ENCODE results near the gene LRMDA.

The LRMDA gene

DNA sequence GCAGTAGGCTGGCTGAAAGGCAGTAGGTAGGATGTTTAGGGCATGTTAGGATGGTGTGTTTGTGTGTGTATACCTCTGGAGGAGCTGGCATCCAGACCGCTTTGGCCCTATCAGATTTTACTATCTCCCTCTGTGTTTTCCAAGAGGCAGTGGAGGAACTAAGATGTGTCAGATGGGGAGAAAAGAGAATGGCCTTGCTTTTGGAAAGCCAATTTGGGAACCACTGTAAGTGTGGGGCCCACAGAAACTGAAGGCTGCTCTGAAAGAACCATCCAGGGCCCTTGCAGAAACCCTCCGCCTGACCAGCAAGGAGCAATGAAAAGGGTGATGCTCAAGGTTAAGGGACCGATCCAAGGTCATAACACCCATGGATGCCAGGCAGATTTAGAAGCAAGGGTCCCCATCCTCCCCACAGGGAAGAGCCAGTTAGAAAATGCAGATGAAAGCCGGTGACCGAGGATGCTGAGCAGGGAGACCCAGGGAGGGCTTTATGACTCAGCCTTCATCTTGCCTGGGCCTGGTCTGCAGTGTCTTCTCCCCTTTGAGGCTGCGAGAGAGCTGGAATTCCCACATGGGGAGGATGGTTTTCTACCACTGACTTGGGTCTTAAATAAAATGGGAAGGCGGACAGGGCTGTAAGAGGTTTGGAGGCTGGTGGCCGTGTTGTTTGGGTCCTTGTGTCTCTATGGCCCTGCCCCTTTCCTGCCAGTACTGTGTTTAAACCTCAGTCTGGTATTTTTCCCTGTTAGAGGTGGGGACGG is 275.8 kb downstream of the LRMDA start:
- no peak overlapping the region for H2AFZ ChIP-seq (ENCODE audit: low read depth)

DNA sequence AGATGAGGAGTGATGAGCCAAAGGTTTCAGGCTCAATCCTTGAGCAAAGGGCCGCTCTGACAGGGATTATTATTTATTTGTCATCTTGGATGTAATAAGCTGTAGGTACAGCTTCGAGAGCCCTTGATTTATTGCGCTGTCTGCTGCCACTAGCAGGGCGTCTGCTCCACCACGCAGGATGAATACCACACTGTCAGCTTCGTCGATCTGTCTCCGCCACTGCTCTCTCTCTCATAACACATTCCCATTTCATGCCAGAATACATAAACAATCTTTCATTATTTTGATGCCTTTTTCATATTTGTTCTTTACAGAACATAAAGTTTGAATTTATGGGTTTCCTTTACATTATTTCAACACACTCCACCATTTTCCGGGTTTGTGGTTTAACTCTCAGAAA is 276.6 kb downstream of the LRMDA start:
- Histone ChIP-seq H2AFZ (ENCODE audit: low read depth) (no peak overlapping the region), H3K36me3 (ENCODE audit: insufficient read depth) (no peaks in the 10 kb centered on the region), H3K27me3 (ENCODE audit: insufficient read depth, low read depth) (no peaks in the 10 kb centered on the region), H3K4me2 (no peak overlapping the region), H3K4me1 (ENCODE audit: low read depth, poor library complexity, severe bottlenecking) (no peaks in the 10 kb centered on the region), H3K4me3 (IDR thresholded peaks at IDR 0.05; ENCODE audit: insufficient read depth, low read depth, low read length) (no peak overlapping the region), H3K27ac (no peak overlapping the region), H4K20me1 (ENCODE audit: insufficient read depth) (no peaks in the 10 kb centered on the region), H3K9ac (no peak overlapping the region), H3K79me2 (ENCODE audit: insufficient read depth, low read depth) (no peaks in the 10 kb centered on the region)
- TF ChIP-seq, protein P1, sequence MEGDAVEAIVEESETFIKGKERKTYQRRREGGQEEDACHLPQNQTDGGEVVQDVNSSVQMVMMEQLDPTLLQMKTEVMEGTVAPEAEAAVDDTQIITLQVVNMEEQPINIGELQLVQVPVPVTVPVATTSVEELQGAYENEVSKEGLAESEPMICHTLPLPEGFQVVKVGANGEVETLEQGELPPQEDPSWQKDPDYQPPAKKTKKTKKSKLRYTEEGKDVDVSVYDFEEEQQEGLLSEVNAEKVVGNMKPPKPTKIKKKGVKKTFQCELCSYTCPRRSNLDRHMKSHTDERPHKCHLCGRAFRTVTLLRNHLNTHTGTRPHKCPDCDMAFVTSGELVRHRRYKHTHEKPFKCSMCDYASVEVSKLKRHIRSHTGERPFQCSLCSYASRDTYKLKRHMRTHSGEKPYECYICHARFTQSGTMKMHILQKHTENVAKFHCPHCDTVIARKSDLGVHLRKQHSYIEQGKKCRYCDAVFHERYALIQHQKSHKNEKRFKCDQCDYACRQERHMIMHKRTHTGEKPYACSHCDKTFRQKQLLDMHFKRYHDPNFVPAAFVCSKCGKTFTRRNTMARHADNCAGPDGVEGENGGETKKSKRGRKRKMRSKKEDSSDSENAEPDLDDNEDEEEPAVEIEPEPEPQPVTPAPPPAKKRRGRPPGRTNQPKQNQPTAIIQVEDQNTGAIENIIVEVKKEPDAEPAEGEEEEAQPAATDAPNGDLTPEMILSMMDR (conservative IDR thresholded peaks at IDR 0.05; ENCODE audit: low read depth, low read length): no peak

More for the DNA sequence above, 275.8 kb downstream of the LRMDA start:
- no peaks in the 10 kb centered on the region for H3K36me3 ChIP-seq (ENCODE audit: insufficient read depth)
- H3K79me2 ChIP-seq (ENCODE audit: insufficient read depth, low read depth): no peaks in the 10 kb centered on the region
- no peaks in the 10 kb centered on the region for H3K4me1 ChIP-seq (ENCODE audit: low read depth, poor library complexity, severe bottlenecking)
- TF ChIP-seq, protein P1 (conservative IDR thresholded peaks at IDR 0.05; ENCODE audit: low read depth, low read length): no peak
- no peak overlapping the region for H3K27ac ChIP-seq
- H3K27me3 ChIP-seq (ENCODE audit: insufficient read depth, low read depth): no peaks in the 10 kb centered on the region
- no peak overlapping the region for H3K9ac ChIP-seq
- H3K4me3 ChIP-seq (IDR thresholded peaks at IDR 0.05; ENCODE audit: insufficient read depth, low read depth, low read length): no peak overlapping the region
- no peak overlapping the region for H3K4me2 ChIP-seq
- no peaks in the 10 kb centered on the region for H4K20me1 ChIP-seq (ENCODE audit: insufficient read depth)

DNA sequence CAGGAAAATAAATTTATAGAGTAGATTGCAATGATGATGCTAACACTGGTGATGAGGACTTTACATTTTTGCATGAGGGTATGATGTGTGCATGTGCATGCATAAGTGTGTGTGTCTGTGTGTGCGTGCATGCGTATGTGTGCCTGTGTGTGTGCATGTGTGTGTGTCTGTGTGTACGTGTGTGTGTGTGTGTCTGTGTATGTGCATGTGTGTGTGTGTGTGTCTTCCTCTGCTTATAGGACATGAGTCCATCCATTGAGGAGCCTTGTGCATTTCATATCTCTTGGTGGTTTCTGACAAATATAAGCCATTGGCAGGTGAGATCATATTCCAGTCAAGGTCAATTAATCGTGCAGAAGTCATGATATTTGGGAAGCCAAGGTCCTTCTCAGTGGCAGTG is 277.8 kb downstream of the LRMDA start:
- no peaks in the 10 kb centered on the region for H3K27me3 ChIP-seq (ENCODE audit: insufficient read depth, low read depth)
- no peak overlapping the region for H3K4me3 ChIP-seq (IDR thresholded peaks at IDR 0.05; ENCODE audit: insufficient read depth, low read depth, low read length)
- H3K36me3 ChIP-seq (ENCODE audit: insufficient read depth): no peaks in the 10 kb centered on the region
- no peaks in the 10 kb centered on the region for H3K4me1 ChIP-seq (ENCODE audit: low read depth, poor library complexity, severe bottlenecking)
- no peak overlapping the region for H3K9ac ChIP-seq
- no peak overlapping the region for H2AFZ ChIP-seq (ENCODE audit: low read depth)
- H3K27ac ChIP-seq: no peak overlapping the region
- H4K20me1 ChIP-seq (ENCODE audit: insufficient read depth): no peaks in the 10 kb centered on the region
- no peak overlapping the region for H3K4me2 ChIP-seq
- no peaks in the 10 kb centered on the region for H3K79me2 ChIP-seq (ENCODE audit: insufficient read depth, low read depth)
- TF ChIP-seq, protein P1 (conservative IDR thresholded peaks at IDR 0.05; ENCODE audit: low read depth, low read length): no peak

DNA sequence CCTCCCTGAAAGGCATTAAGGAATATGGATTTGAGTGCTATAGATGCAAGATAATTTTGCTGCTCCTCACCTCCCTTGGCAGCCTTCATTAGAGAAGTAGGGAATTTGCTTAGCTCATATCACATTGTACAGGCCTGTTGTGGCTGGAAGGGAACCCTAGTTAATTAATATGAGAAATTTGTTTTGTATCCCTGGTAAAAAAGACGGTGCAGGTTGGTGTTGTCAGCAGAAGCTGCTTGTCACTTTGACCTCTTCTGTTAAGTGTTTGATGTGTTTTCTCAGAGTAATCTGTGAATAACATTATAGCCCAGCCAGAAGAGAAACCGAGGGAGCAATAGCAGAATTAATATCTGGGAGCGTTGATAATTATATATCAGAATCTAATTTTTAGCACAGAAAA is 278.4 kb downstream of the LRMDA start:
- H3K79me2 ChIP-seq (ENCODE audit: insufficient read depth, low read depth): no peaks in the 10 kb centered on the region

More for the DNA sequence above, 278.4 kb downstream of the LRMDA start:
- no peaks in the 10 kb centered on the region for H3K36me3 ChIP-seq (ENCODE audit: insufficient read depth)
- no peaks in the 10 kb centered on the region for H3K27me3 ChIP-seq (ENCODE audit: insufficient read depth, low read depth)
- H3K4me1 ChIP-seq (ENCODE audit: low read depth, poor library complexity, severe bottlenecking): no peaks in the 10 kb centered on the region
- H3K9ac ChIP-seq: no peak overlapping the region
- H3K4me2 ChIP-seq: no peak overlapping the region
- H3K4me3 ChIP-seq (IDR thresholded peaks at IDR 0.05; ENCODE audit: insufficient read depth, low read depth, low read length): no peak overlapping the region
- TF ChIP-seq, protein P1 (conservative IDR thresholded peaks at IDR 0.05; ENCODE audit: low read depth, low read length): no peak
- H2AFZ ChIP-seq (ENCODE audit: low read depth): no peak overlapping the region
- no peak overlapping the region for H3K27ac ChIP-seq
- no peaks in the 10 kb centered on the region for H4K20me1 ChIP-seq (ENCODE audit: insufficient read depth)
